G401 (cell line): ENCODE measurements around the gene DENND5B. TPM values are rescaled to one million over a fixed set of nuclear protein-coding genes. Genes with fewer than 3 reads are reported as not detected.
"Not testable (repeated sequence)": the region's sequence is repeated elsewhere in the genome, so short reads cannot be mapped to it uniquely, and the experiment has no call there.

Source experiments
- DNase-seq: peaks from one replicate; pipeline ENCODE4 v3.0.0-alpha.2; 2015; ENCODE audit warnings: low spot score
- in situ Hi-C: cut with HindIII; loops from 2 replicates; pipeline ENCODE4 v1.10.0; 2016; ENCODE audit warnings: low sequenced_read_pairs, mixed read lengths
- total RNA-seq: library from RNA; depleted of rRNA; stranded (reverse); fragments of >200 nt; shearing (Covaris generic); gene quantifications from 2 replicates; pipeline ENCODE4 v1.2.3, GENCODE V29; 2014

Gene DENND5B
- total RNA-seq, 1 experiment from 2014 or later: 6.1 TPM

- in situ Hi-C loops: no loop called here
- no peak for DNase-seq
Observed at GRCh38 chr12:31423405-31423804, 167.5 kb downstream of the DENND5B start.

GRCh38 chr12:31412292-31412801, 178.6 kb downstream of the DENND5B start:
- in situ Hi-C loops: no loop called here
- DNase-seq: no peak

- in situ Hi-C loops: no loop called here
- DNase-seq: no peak
Observed at GRCh38 chr12:31408763-31409162, 182.2 kb downstream of the DENND5B start.

- no peak for DNase-seq
- in situ Hi-C loops: no loop called here
Observed at GRCh38 chr12:31407562-31407961, 183.4 kb downstream of the DENND5B start.

GRCh38 chr12:31406345-31406744, 184.6 kb downstream of the DENND5B start:
- DNase-seq: no peak
- in situ Hi-C loops: no loop called here

- in situ Hi-C loops: no loop called here
- no peak for DNase-seq
Observed at GRCh38 chr12:31405021-31405420, 185.9 kb downstream of the DENND5B start.

GRCh38 chr12:31403099-31403607, 187.8 kb downstream of the DENND5B start:
- DNase-seq: peak; percentile 91
- in situ Hi-C loops: not testable (repeated sequence)

- DNase-seq: peak; percentile 98
- in situ Hi-C loops: loop anchor here (25.0 kb wide), 1 partner anchor 244 kb away; no protein-coding TSS in a partner anchor
Observed at GRCh38 chr12:31393004-31393550, 197.9 kb downstream of the DENND5B start.

- peak; percentile 53 for DNase-seq
- in situ Hi-C loops: loop anchor here (25.0 kb wide), 1 partner anchor 246 kb away; no protein-coding TSS in a partner anchor
Observed at GRCh38 chr12:31390991-31391390, 199.9 kb downstream of the DENND5B start.

GRCh38 chr12:31388713-31389112, 202.2 kb downstream of the DENND5B start:
- in situ Hi-C loops: loop anchor here (25.0 kb wide), 1 partner anchor 249 kb away; no protein-coding TSS in a partner anchor
- no peak for DNase-seq

- DNase-seq: peak; percentile 85
- in situ Hi-C loops: loop anchor here (25.0 kb wide), 1 partner anchor 250 kb away; no protein-coding TSS in a partner anchor
Observed at GRCh38 chr12:31387466-31387865, 203.5 kb downstream of the DENND5B start.

GRCh38 chr12:31387011-31387410, 203.9 kb downstream of the DENND5B start:
- DNase-seq: no peak
- in situ Hi-C loops: loop anchor here (25.0 kb wide), 1 partner anchor 250 kb away; no protein-coding TSS in a partner anchor

GRCh38 chr12:31386364-31386777, 204.6 kb downstream of the DENND5B start:
- no peak for DNase-seq
- in situ Hi-C loops: loop anchor here (25.0 kb wide), 1 partner anchor 251 kb away; no protein-coding TSS in a partner anchor

- in situ Hi-C loops: loop anchor here (25.0 kb wide), 1 partner anchor 260 kb away; no protein-coding TSS in a partner anchor
- not testable (repeated sequence) for DNase-seq
Observed at GRCh38 chr12:31377210-31377609, 213.7 kb downstream of the DENND5B start.

GRCh38 chr12:31375422-31375821, 215.5 kb downstream of the DENND5B start:
- DNase-seq: not testable (repeated sequence)
- in situ Hi-C loops: loop anchor here (25.0 kb wide), 1 partner anchor 262 kb away; no protein-coding TSS in a partner anchor

- in situ Hi-C loops: no loop called here
- no peak for DNase-seq
Observed at GRCh38 chr12:31371256-31371620, 219.7 kb downstream of the DENND5B start.

GRCh38 chr12:31370531-31371255, 220.2 kb downstream of the DENND5B start:
- in situ Hi-C loops: no loop called here
- DNase-seq: no peak

GRCh38 chr12:31369712-31370521, 221.0 kb downstream of the DENND5B start:
- in situ Hi-C loops: no loop called here
- DNase-seq: no peak

- DNase-seq: no peak
- in situ Hi-C loops: no loop called here
Observed at GRCh38 chr12:31368666-31369361, 222.1 kb downstream of the DENND5B start.
